ENCODE measurements around the gene EIF4H.

DNA sequence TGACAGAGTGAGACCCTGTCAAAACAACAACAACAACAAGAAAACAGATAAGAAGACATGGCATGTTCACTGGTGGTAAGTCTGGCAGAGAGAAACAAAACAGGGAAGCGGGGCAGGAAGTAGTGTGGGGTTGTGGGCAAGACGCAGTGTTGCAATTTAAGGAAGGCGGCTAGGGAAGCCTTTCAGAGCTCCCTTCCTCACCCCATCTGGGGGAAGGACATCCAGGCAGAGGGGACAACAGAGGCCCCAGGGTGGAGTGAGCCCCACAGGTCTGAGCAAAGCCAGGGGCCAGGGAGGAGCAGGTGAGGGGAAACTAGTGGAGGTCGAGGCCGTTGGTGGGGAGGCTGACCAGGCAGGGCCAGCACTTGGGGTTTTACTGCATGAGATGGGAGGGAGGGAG, 52.5 kb downstream of the EIF4H start:
- TF ChIP-seq, protein P1, sequence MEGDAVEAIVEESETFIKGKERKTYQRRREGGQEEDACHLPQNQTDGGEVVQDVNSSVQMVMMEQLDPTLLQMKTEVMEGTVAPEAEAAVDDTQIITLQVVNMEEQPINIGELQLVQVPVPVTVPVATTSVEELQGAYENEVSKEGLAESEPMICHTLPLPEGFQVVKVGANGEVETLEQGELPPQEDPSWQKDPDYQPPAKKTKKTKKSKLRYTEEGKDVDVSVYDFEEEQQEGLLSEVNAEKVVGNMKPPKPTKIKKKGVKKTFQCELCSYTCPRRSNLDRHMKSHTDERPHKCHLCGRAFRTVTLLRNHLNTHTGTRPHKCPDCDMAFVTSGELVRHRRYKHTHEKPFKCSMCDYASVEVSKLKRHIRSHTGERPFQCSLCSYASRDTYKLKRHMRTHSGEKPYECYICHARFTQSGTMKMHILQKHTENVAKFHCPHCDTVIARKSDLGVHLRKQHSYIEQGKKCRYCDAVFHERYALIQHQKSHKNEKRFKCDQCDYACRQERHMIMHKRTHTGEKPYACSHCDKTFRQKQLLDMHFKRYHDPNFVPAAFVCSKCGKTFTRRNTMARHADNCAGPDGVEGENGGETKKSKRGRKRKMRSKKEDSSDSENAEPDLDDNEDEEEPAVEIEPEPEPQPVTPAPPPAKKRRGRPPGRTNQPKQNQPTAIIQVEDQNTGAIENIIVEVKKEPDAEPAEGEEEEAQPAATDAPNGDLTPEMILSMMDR (IDR thresholded peaks at IDR 0.05): no peak
- no peak for TF ChIP-seq EZH2 (IDR thresholded peaks at IDR 0.05; ENCODE audit: borderline replicate concordance, insufficient read depth, low read depth, low read length, poor library complexity, severe bottlenecking)

Data from B cell (primary cell).